IMR-90 (cell line): ENCODE results near the gene EHMT1.
"Not testable (repeated sequence)": the region's sequence is repeated elsewhere in the genome, so short reads cannot be mapped to it uniquely, and the experiment has no call there.

ENCODE experiments used
- CEBPB ChIP-seq: IDR thresholded peaks from 2 replicates; pipeline ENCODE4 v1.6.1; 2012; ENCODE audit warnings: low read depth, low read length, improper control_type of control experiment
- CTCF ChIP-seq: conservative IDR thresholded peaks from 2 replicates; pipeline ENCODE4 v1.5.1; 2012; ENCODE audit warnings: mild to moderate bottlenecking, low read depth, low read length, improper control_type of control experiment
- ELK1 ChIP-seq: fragments of 150-350 bp; IDR thresholded peaks from 2 replicates; pipeline ENCODE4 v1.6.1; 2016; ENCODE audit warnings: low read depth, mild to moderate bottlenecking, low read length, moderate library complexity, borderline replicate concordance
- MAZ ChIP-seq: IDR thresholded peaks from 2 replicates; pipeline ENCODE4 v1.6.1; 2012; ENCODE audit warnings: low read depth, mild to moderate bottlenecking, low read length, improper control_type of control experiment, moderate library complexity, borderline replicate concordance
- POLR2A ChIP-seq: IDR thresholded peaks from 2 replicates; pipeline ENCODE4 v1.6.1; 2012; ENCODE audit warnings: mild to moderate bottlenecking, low read depth, low read length
- RAD21 ChIP-seq: IDR thresholded peaks from 2 replicates; pipeline ENCODE4 v1.6.1; 2012; ENCODE audit warnings: low read length, improper control_type of control experiment
- RCOR1 ChIP-seq: IDR thresholded peaks from 2 replicates; pipeline ENCODE4 v1.6.1; 2012; ENCODE audit warnings: mild to moderate bottlenecking, low read length, improper control_type of control experiment; ENCODE audit not compliant: insufficient replicate concordance
- SMC3 ChIP-seq: fragments of 150-350 bp; IDR thresholded peaks from 2 replicates; pipeline ENCODE4 v1.6.1; 2016; ENCODE audit warnings: low read depth, mild to moderate bottlenecking, antibody characterized with exemption, low read length, moderate library complexity
- TF ChIP-seq, protein P1 (sequence below): fragments of 150-350 bp; IDR thresholded peaks from 2 replicates; pipeline ENCODE4 v1.6.1; 2017; ENCODE audit warnings: mild to moderate bottlenecking, antibody characterized with exemption, low read length, low read depth

GRCh38 chr9:137627406-137627805 is 8.6 kb downstream of the EHMT1 start:
- not testable (repeated sequence) for TF ChIP-seq CTCF, POLR2A, ELK1, SMC3, RAD21, RCOR1, MAZ, CEBPB
- TF ChIP-seq, protein P1, sequence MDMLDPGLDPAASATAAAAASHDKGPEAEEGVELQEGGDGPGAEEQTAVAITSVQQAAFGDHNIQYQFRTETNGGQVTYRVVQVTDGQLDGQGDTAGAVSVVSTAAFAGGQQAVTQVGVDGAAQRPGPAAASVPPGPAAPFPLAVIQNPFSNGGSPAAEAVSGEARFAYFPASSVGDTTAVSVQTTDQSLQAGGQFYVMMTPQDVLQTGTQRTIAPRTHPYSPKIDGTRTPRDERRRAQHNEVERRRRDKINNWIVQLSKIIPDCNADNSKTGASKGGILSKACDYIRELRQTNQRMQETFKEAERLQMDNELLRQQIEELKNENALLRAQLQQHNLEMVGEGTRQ, result not testable (repeated sequence)
